OCI-LY1 (cell line): ENCODE measurements around the gene EIF4E1B.

Source experiments
- H2AFZ ChIP-seq: fragments of 200-600 bp; sonication (generic), shearing (Covaris generic); 2 replicates; pipeline ENCODE4 v1.6.0; 2014; ENCODE audit warnings: antibody characterized with exemption, mild to moderate bottlenecking, low read length
- H3F3A ChIP-seq: fragments of 200-600 bp; sonication (generic), shearing (Covaris generic); 2 replicates; pipeline ENCODE4 v1.6.0; 2014; ENCODE audit warnings: mild to moderate bottlenecking, antibody characterized with exemption, low read length, moderate library complexity; ENCODE audit not compliant: insufficient read depth
- H3K27ac ChIP-seq: fragments of 200-600 bp; sonication (generic); 2 replicates; pipeline ENCODE4 v1.5.1; 2014; ENCODE audit warnings: low read length, mixed run types, mild to moderate bottlenecking, low read depth; ENCODE audit not compliant: poor library complexity, severe bottlenecking
- H3K27me3 ChIP-seq: fragments of 200-600 bp; sonication (generic); 2 replicates; pipeline ENCODE4 v1.6.0; 2014; ENCODE audit warnings: antibody characterized with exemption, mild to moderate bottlenecking, low read length, moderate library complexity; ENCODE audit not compliant: insufficient read depth
- H3K36me3 ChIP-seq: fragments of 200-600 bp; sonication (generic); 2 replicates; pipeline ENCODE4 v1.6.1; 2014; ENCODE audit warnings: mild to moderate bottlenecking, antibody characterized with exemption, low read length, moderate library complexity, mixed read lengths; ENCODE audit not compliant: insufficient read depth
- H3K4me1 ChIP-seq: fragments of 200-600 bp; sonication (generic); 2 replicates; pipeline ENCODE4 v1.5.1; 2014; ENCODE audit warnings: mild to moderate bottlenecking, low read length, moderate library complexity; ENCODE audit not compliant: insufficient read depth, severe bottlenecking
- H3K4me2 ChIP-seq: fragments of 200-600 bp; sonication (generic), shearing (Covaris generic); 2 replicates; pipeline ENCODE4 v1.6.1; 2014; ENCODE audit warnings: low read length
- H3K4me3 ChIP-seq: fragments of 200-600 bp; sonication (generic); 2 replicates; pipeline ENCODE4 v1.5.1; 2014; ENCODE audit warnings: low read length, low read depth, mild to moderate bottlenecking, mixed read lengths; ENCODE audit not compliant: poor library complexity, severe bottlenecking
- H3K79me2 ChIP-seq: fragments of 200-600 bp; shearing (Covaris generic); 2 replicates; pipeline ENCODE4 v1.6.1; 2016; ENCODE audit warnings: mixed run types, low read length, mixed read lengths; ENCODE audit not compliant: insufficient read depth
- H3K9ac ChIP-seq: fragments of 200-600 bp; sonication (generic), shearing (Covaris generic); 2 replicates; pipeline ENCODE4 v1.6.1; 2014; ENCODE audit warnings: mild to moderate bottlenecking, low read length, mixed read lengths
- H3K9me2 ChIP-seq: fragments of 200-600 bp; sonication (generic), shearing (Covaris generic); 2 replicates; pipeline ENCODE4 v1.6.1; 2014; ENCODE audit warnings: low read depth, mild to moderate bottlenecking, low read length, mixed read lengths
- H3K9me3 ChIP-seq: fragments of 200-600 bp; shearing (Covaris generic); 2 replicates; pipeline ENCODE4 v1.6.1; 2014; ENCODE audit warnings: low read length, mixed read lengths
- H4K20me1 ChIP-seq: fragments of 200-600 bp; sonication (generic), shearing (Covaris generic); 2 replicates; pipeline ENCODE4 v1.6.0; 2016; ENCODE audit warnings: mild to moderate bottlenecking, low read length; ENCODE audit not compliant: insufficient read depth
- CTCF ChIP-seq: fragments of 200-600 bp; sonication (generic), shearing (Covaris generic); IDR thresholded peaks from 2 replicates; pipeline ENCODE4 v1.5.1; 2017; ENCODE audit warnings: mild to moderate bottlenecking, antibody characterized with exemption, low read length, moderate library complexity, mixed read lengths
- EZH2 ChIP-seq: fragments of 200-600 bp; sonication (generic), shearing (Covaris generic); IDR thresholded peaks from 2 replicates; pipeline ENCODE4 v1.8.0; 2017; ENCODE audit warnings: borderline replicate concordance, mixed run types, mild to moderate bottlenecking, antibody characterized with exemption, low read length, moderate library complexity, mixed read lengths

The EIF4E1B gene

GRCh38 chr5:176694631-176695030 is 64.2 kb downstream of the EIF4E1B start:
- Histone ChIP-seq H3K4me3 (no peak overlapping the region), H3K27ac (no peak overlapping the region), H3K36me3 (no peaks in the 10 kb centered on the region), H3K79me2 (no peaks in the 10 kb centered on the region), H2AFZ (no peak overlapping the region), H3K9ac (no peak overlapping the region), H3K4me2 (no peak overlapping the region), H3K27me3 (no peaks in the 10 kb centered on the region; the same call in 1 of the 2 replicates), H3K9me2 (no peaks in the 10 kb centered on the region), H3K9me3 (no peaks in the 10 kb centered on the region), H3K4me1 (no peaks in the 10 kb centered on the region), H4K20me1 (no peaks in the 10 kb centered on the region), H3F3A (no peaks in the 10 kb centered on the region)
- TF ChIP-seq EZH2, result no peak
- no peak for TF ChIP-seq CTCF

- H3K4me3 ChIP-seq, result no peak overlapping the region
- no peaks in the 10 kb centered on the region for H3F3A ChIP-seq
- no peak overlapping the region for H3K9ac ChIP-seq
- H3K27ac ChIP-seq, result no peak overlapping the region
- H4K20me1 ChIP-seq, result no peaks in the 10 kb centered on the region
- TF ChIP-seq EZH2 (no peak), CTCF (no peak)
- H3K36me3 ChIP-seq, result no peaks in the 10 kb centered on the region
- H3K9me2 ChIP-seq, result no peaks in the 10 kb centered on the region
- H3K9me3 ChIP-seq, result no peaks in the 10 kb centered on the region
- no peak overlapping the region for H2AFZ ChIP-seq
- H3K79me2 ChIP-seq, result no peaks in the 10 kb centered on the region
- H3K4me1 ChIP-seq, result no peaks in the 10 kb centered on the region
- no peaks in the 10 kb centered on the region; the same call in 1 of the 2 replicates for H3K27me3 ChIP-seq
- H3K4me2 ChIP-seq, result no peak overlapping the region
Measured at GRCh38 chr5:176695073-176695472, 64.6 kb downstream of the EIF4E1B start.
